Activated CD4-positive, alpha-beta T cell treated with anti-CD3 and anti-CD28 coated beads, Interleukin-2, amount 50 U/mL, for 1 hour (primary cell): Measurements from ENCODE around the gene MOV10L1.

Source experiments
- DNase-seq: peaks from one replicate; pipeline ENCODE4 v3.0.0-alpha.2; 2020

Gene MOV10L1

GRCh38 chr22:50089682-50090411, at the start of gene MOV10L1:
MOV10L1 (plus strand) TSS chr22:50090006; CDS start chr22:50090089, 83 bp downstream.
- DNase-seq = no peak

- DNase-seq = no peak
Measured at GRCh38 chr22:50040717-50041116, 49.1 kb upstream of the MOV10L1 start.

GRCh38 chr22:50041361-50042065, 48.3 kb upstream of the MOV10L1 start:
- no peak for DNase-seq

GRCh38 chr22:50044485-50045118, 45.2 kb upstream of the MOV10L1 start:
- DNase-seq = no peak

- DNase-seq = no peak
Measured at GRCh38 chr22:50045211-50046018, 44.4 kb upstream of the MOV10L1 start.

- no peak for DNase-seq
Measured at GRCh38 chr22:50046019-50046415, 43.8 kb upstream of the MOV10L1 start.

GRCh38 chr22:50046481-50047245, 43.1 kb upstream of the MOV10L1 start:
- no peak for DNase-seq

GRCh38 chr22:50047346-50047745, 42.5 kb upstream of the MOV10L1 start:
- no peak for DNase-seq

GRCh38 chr22:50048061-50048765, 41.6 kb upstream of the MOV10L1 start:
- DNase-seq = no peak

- no peak for DNase-seq
Measured at GRCh38 chr22:50048836-50049235, 41.0 kb upstream of the MOV10L1 start.

GRCh38 chr22:50049299-50050195, 40.3 kb upstream of the MOV10L1 start:
- no peak for DNase-seq

GRCh38 chr22:50051930-50052329, 37.9 kb upstream of the MOV10L1 start:
- DNase-seq = no peak

GRCh38 chr22:50053861-50054260, 35.9 kb upstream of the MOV10L1 start:
- DNase-seq = no peak

GRCh38 chr22:50056214-50056972, 33.4 kb upstream of the MOV10L1 start:
- DNase-seq = no peak

GRCh38 chr22:50057278-50058060, 32.3 kb upstream of the MOV10L1 start:
- no peak for DNase-seq

- no peak for DNase-seq
Measured at GRCh38 chr22:50058061-50058905, 31.5 kb upstream of the MOV10L1 start, which contains the start of gene TTLL8. TTLL8 (minus strand) TSS chr22:50058298.
